ENCODE measurements around the gene TACR1.

DNA sequence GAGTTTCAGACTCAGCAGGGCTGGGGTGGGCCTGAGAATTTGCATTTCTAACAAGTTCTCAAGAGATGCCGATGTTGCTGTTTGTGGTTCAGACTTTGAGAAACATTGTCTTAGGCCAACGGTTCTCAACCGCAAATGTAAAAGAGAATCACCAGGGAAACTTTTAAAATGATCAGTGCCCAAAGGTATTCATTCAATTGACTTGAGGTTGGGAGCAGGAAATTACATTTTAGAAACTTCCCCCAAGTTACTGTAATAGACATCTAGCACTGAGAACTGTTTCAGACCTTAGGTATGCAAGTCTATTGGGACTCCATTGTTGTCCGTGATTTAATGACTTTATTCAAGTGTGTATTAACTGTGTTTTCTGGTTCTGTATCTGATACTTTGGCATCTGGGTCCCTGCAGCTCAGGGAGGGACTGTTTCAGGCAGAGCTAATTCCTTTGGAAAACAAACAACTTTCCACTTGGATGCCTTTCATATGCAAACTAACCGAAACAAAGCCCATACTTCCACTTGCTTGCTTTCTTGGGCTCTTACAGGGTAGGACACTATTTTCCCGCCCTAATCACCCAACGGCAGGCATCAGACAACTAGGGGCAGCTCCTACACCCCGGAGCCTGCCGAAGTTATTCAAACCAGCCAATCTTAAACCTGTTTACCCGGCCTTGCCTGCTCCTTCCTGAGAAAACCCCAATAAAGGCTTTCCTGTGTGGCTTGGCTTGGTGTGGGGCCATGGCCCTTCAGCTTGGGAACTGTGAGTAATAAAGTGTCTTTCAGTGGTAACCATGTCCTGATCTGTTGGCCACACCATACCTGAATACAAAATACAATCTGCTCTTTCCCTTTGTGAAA, 143.3 kb downstream of the TACR1 start:
- TF ChIP-seq NFIC (IDR thresholded peaks at IDR 0.05) (no peak), CREB1 (IDR thresholded peaks at IDR 0.05; ENCODE audit: low read depth) (no peak)
